Measurements from ENCODE around the gene ARHGAP31. TPM values are rescaled to one million over a fixed set of nuclear protein-coding genes. Genes with fewer than 3 reads are reported as not detected.

Gene ARHGAP31
- total and polyA plus RNA-seq, 4 donors = 0.99 to 4.6 (median 2.6) TPM

DNA sequence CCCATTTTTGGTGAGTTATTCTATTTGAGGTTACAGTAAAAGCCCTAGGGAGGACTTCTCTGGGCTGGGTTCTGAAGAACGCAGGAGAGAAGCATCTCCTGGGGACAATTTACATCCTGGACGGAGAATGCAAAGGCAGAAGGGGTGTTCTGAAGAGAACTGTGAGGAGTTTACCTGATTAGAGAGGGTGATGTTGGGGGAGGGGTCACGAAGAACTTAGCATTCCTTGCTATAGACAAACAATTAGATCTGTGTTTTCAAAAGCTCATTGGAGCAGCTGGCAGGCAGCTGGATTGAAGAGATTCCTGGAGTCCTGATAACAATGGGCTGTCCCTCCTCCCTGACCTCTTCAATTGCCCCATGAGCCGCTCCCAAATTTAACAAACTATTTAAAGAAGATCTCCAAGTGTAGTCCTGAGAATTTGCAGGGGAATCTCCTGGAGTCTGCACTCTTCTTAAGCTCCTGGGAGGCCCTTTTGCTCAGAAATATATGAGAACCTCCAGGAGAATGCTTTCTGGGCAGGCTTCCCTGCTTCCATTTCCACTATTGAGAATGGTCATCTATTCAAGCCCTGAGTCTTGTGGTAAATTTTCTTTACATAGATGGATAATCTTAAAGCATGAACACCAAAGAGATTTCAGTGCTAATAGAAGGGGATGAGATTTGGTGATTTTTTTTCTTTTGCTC, 55.3 kb downstream of the ARHGAP31 start:
- Histone ChIP-seq H3K36me3 (ENCODE audit: control insufficient read depth in 4 of 4, insufficient read depth in 3 of 4, low read depth in 1 of 4, low read length in 3 of 4) (no peaks in the 10 kb centered on the region), H3K4me3 (ENCODE audit: low read depth in 1 of 3, low read length in 3 of 3) (no peak overlapping the region), H3K27me3 (ENCODE audit: control insufficient read depth in 4 of 4, insufficient read depth in 4 of 4, low read length in 3 of 4) (peaks cover 0 to 3% (median 0%) of the 10 kb centered on the region in 4 donors), H3K4me1 (ENCODE audit: control insufficient read depth in 4 of 4, insufficient read depth in 4 of 4, low read length in 3 of 4) (no peaks in the 10 kb centered on the region), H3K9ac (ENCODE audit: low read depth in 1 of 2, low read length in 2 of 2) (no peak overlapping the region), H3K9me3 (ENCODE audit: control insufficient read depth in 4 of 4, low read length in 3 of 4) (no peaks in the 10 kb centered on the region), H3K27ac (ENCODE audit: low read depth in 1 of 2, low read length in 2 of 2) (no peak overlapping the region)
- TF ChIP-seq, protein P1, sequence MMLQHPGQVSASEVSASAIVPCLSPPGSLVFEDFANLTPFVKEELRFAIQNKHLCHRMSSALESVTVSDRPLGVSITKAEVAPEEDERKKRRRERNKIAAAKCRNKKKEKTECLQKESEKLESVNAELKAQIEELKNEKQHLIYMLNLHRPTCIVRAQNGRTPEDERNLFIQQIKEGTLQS (IDR thresholded peaks at IDR 0.05) = no peak
- TF ChIP-seq, protein P2, sequence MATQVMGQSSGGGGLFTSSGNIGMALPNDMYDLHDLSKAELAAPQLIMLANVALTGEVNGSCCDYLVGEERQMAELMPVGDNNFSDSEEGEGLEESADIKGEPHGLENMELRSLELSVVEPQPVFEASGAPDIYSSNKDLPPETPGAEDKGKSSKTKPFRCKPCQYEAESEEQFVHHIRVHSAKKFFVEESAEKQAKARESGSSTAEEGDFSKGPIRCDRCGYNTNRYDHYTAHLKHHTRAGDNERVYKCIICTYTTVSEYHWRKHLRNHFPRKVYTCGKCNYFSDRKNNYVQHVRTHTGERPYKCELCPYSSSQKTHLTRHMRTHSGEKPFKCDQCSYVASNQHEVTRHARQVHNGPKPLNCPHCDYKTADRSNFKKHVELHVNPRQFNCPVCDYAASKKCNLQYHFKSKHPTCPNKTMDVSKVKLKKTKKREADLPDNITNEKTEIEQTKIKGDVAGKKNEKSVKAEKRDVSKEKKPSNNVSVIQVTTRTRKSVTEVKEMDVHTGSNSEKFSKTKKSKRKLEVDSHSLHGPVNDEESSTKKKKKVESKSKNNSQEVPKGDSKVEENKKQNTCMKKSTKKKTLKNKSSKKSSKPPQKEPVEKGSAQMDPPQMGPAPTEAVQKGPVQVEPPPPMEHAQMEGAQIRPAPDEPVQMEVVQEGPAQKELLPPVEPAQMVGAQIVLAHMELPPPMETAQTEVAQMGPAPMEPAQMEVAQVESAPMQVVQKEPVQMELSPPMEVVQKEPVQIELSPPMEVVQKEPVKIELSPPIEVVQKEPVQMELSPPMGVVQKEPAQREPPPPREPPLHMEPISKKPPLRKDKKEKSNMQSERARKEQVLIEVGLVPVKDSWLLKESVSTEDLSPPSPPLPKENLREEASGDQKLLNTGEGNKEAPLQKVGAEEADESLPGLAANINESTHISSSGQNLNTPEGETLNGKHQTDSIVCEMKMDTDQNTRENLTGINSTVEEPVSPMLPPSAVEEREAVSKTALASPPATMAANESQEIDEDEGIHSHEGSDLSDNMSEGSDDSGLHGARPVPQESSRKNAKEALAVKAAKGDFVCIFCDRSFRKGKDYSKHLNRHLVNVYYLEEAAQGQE (IDR thresholded peaks at IDR 0.05) = no peak
- TF ChIP-seq FOXA1 (IDR thresholded peaks at IDR 0.05) (no peak), YY1 (IDR thresholded peaks at IDR 0.05) (no peak), HNF4A (conservative IDR thresholded peaks at IDR 0.05) (no peak), GABPA (IDR thresholded peaks at IDR 0.05 in 1 of 2, conservative IDR thresholded peaks at IDR 0.05 in 1 of 2) (no peak), EGR1 (IDR thresholded peaks at IDR 0.05; ENCODE audit: low read depth in 2 of 2) (no peak), TAF1 (conservative IDR thresholded peaks at IDR 0.05) (no peak), RAD21 (IDR thresholded peaks at IDR 0.05) (no peak), NR2F2 (IDR thresholded peaks at IDR 0.05) (no peak), SP1 (IDR thresholded peaks at IDR 0.05) (no peak), HNF4G (IDR thresholded peaks at IDR 0.05) (no peak), JUND (IDR thresholded peaks at IDR 0.05) (no peak), FOXA2 (IDR thresholded peaks at IDR 0.05) (no peak), RXRA (IDR thresholded peaks at IDR 0.05) (no peak)
- TF ChIP-seq, protein P3, sequence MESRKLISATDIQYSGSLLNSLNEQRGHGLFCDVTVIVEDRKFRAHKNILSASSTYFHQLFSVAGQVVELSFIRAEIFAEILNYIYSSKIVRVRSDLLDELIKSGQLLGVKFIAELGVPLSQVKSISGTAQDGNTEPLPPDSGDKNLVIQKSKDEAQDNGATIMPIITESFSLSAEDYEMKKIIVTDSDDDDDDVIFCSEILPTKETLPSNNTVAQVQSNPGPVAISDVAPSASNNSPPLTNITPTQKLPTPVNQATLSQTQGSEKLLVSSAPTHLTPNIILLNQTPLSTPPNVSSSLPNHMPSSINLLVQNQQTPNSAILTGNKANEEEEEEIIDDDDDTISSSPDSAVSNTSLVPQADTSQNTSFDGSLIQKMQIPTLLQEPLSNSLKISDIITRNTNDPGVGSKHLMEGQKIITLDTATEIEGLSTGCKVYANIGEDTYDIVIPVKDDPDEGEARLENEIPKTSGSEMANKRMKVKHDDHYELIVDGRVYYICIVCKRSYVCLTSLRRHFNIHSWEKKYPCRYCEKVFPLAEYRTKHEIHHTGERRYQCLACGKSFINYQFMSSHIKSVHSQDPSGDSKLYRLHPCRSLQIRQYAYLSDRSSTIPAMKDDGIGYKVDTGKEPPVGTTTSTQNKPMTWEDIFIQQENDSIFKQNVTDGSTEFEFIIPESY (IDR thresholded peaks at IDR 0.05) = no peak
- TF ChIP-seq, protein P4, sequence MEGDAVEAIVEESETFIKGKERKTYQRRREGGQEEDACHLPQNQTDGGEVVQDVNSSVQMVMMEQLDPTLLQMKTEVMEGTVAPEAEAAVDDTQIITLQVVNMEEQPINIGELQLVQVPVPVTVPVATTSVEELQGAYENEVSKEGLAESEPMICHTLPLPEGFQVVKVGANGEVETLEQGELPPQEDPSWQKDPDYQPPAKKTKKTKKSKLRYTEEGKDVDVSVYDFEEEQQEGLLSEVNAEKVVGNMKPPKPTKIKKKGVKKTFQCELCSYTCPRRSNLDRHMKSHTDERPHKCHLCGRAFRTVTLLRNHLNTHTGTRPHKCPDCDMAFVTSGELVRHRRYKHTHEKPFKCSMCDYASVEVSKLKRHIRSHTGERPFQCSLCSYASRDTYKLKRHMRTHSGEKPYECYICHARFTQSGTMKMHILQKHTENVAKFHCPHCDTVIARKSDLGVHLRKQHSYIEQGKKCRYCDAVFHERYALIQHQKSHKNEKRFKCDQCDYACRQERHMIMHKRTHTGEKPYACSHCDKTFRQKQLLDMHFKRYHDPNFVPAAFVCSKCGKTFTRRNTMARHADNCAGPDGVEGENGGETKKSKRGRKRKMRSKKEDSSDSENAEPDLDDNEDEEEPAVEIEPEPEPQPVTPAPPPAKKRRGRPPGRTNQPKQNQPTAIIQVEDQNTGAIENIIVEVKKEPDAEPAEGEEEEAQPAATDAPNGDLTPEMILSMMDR (IDR thresholded peaks at IDR 0.05; ENCODE audit: low read depth, low read length, missing input control) = no peak
- TF ChIP-seq, protein P5, sequence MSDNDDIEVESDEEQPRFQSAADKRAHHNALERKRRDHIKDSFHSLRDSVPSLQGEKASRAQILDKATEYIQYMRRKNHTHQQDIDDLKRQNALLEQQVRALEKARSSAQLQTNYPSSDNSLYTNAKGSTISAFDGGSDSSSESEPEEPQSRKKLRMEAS (IDR thresholded peaks at IDR 0.05) = no peak
- DNase-seq (ENCODE audit: low spot score) = no peak
- WGBS = 56% methylated on average over 4 of the region's 4 CpGs
